Skeletal muscle satellite cell (primary cell): Measurements from ENCODE around the gene TSPAN7. TPM values are rescaled to one million over a fixed set of nuclear protein-coding genes. Genes with fewer than 3 reads are reported as not detected.

ENCODE experiments used
- H3K27me3 ChIP-seq: 2 replicates; pipeline ENCODE4 v1.7.0; 2013; ENCODE audit warnings: low read length; ENCODE audit not compliant: control insufficient read depth, insufficient read depth
- H3K36me3 ChIP-seq: 2 replicates; pipeline ENCODE4 v1.7.0; 2013; ENCODE audit warnings: mild to moderate bottlenecking, control low read depth, low read length; ENCODE audit not compliant: insufficient read depth
- H3K4me1 ChIP-seq: 2 replicates; pipeline ENCODE4 v1.7.0; 2013; ENCODE audit warnings: low read length; ENCODE audit not compliant: control insufficient read depth, insufficient read depth
- H3K4me2 ChIP-seq: 2 replicates; pipeline ENCODE4 v1.7.0; 2013; ENCODE audit warnings: mild to moderate bottlenecking, low read length
- H3K4me3 ChIP-seq: 2 replicates; pipeline ENCODE4 v1.7.0; 2013; ENCODE audit warnings: low read length
- H3K9ac ChIP-seq: 2 replicates; pipeline ENCODE4 v1.7.0; 2013; ENCODE audit warnings: mild to moderate bottlenecking, low read depth, low read length, moderate library complexity
- H3K9me3 ChIP-seq: replicated peaks from 2 replicates; pipeline ENCODE4 v1.7.0; 2013; ENCODE audit warnings: mild to moderate bottlenecking, control low read depth, low read length
- total RNA-seq: library from RNA; depleted of rRNA; stranded (reverse); fragments of >200 nt; gene quantifications from 2 replicates; pipeline ENCODE4 v1.2.3, GENCODE V29; 2012; rRNA removed

Gene TSPAN7, protein sequence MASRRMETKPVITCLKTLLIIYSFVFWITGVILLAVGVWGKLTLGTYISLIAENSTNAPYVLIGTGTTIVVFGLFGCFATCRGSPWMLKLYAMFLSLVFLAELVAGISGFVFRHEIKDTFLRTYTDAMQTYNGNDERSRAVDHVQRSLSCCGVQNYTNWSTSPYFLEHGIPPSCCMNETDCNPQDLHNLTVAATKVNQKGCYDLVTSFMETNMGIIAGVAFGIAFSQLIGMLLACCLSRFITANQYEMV
- 1.1 TPM in 1 of 2 replicates, not detected in the other for total RNA-seq

DNA sequence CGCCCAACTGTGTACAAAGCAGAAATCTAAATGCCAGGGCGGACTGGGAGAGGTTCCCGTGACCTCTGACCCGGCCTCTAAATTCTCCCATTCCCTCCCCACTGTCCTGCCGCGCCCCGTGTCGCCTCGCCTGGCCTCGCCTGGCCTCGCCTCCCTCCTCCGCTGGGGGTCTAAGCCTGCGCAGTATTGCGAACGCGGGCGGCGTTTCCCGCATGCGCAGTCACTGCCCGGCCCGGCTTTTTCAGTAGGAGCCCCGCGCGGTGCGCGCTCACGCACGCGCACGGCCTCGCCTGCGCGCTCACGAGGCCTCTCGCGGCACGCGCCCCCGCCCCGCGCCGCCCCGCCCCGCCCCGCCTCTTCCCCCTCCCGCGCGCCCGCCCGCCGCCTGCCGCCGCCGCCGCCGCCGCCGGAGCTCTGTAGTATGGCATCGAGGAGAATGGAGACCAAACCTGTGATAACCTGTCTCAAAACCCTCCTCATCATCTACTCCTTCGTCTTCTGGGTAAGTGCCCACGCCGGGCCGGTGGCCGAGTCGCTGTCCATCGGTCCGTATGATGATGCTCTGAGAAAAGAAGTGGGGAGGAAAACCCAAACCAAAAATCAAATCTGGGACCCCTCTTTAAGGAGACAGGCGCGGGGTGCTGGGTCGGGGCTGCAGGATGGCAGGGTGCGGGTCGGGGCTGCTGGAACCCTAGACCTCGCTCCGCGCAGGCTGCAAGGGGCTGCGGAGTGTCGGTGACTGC, at the start of gene TSPAN7:
Gene TSPAN7, plus strand, starts transcription at position 417 of the 743 bp plus-strand sequence. Its CDS starts 5 bp downstream, at position 422.
- H3K4me3 ChIP-seq: peak within 1 kb of the TSS; percentile 71
- no peaks in the 10 kb centered on the region for H3K36me3 ChIP-seq
- no peaks in the 10 kb centered on the region for H3K9me3 ChIP-seq
- H3K4me1 ChIP-seq: peaks cover 4% of the 10 kb centered on the region
- no peaks in the 10 kb centered on the region for H3K27me3 ChIP-seq
- H3K4me2 ChIP-seq: peak within 1 kb of the TSS; percentile 94
- H3K9ac ChIP-seq: peak within 1 kb of the TSS; percentile 66

GRCh38 chrX:38513112-38513742, 48.1 kb upstream of the TSPAN7 start:
- H3K36me3 ChIP-seq: no peaks in the 10 kb centered on the region
- H3K4me2 ChIP-seq: no peak overlapping the region
- H3K4me1 ChIP-seq: no peaks in the 10 kb centered on the region
- H3K9ac ChIP-seq: no peak overlapping the region
- H3K9me3 ChIP-seq: no peaks in the 10 kb centered on the region
- no peak overlapping the region for H3K4me3 ChIP-seq
- no peaks in the 10 kb centered on the region for H3K27me3 ChIP-seq

GRCh38 chrX:38514016-38514854, 47.1 kb upstream of the TSPAN7 start:
- Histone ChIP-seq H3K9ac (no peak overlapping the region), H3K4me3 (no peak overlapping the region), H3K9me3 (no peaks in the 10 kb centered on the region), H3K4me2 (no peak overlapping the region), H3K27me3 (no peaks in the 10 kb centered on the region), H3K36me3 (no peaks in the 10 kb centered on the region), H3K4me1 (no peaks in the 10 kb centered on the region)

- Histone ChIP-seq H3K36me3 (no peaks in the 10 kb centered on the region), H3K4me2 (no peak overlapping the region), H3K9me3 (no peaks in the 10 kb centered on the region), H3K4me1 (no peaks in the 10 kb centered on the region), H3K4me3 (no peak overlapping the region), H3K9ac (no peak overlapping the region), H3K27me3 (no peaks in the 10 kb centered on the region)
Measured at GRCh38 chrX:38515291-38515690, 46.1 kb upstream of the TSPAN7 start.

GRCh38 chrX:38516196-38516774, 45.1 kb upstream of the TSPAN7 start:
- H3K4me1 ChIP-seq: no peaks in the 10 kb centered on the region
- H3K4me3 ChIP-seq: no peak overlapping the region
- H3K36me3 ChIP-seq: no peaks in the 10 kb centered on the region
- H3K27me3 ChIP-seq: no peaks in the 10 kb centered on the region
- no peaks in the 10 kb centered on the region for H3K9me3 ChIP-seq
- H3K4me2 ChIP-seq: no peak overlapping the region
- H3K9ac ChIP-seq: no peak overlapping the region

DNA sequence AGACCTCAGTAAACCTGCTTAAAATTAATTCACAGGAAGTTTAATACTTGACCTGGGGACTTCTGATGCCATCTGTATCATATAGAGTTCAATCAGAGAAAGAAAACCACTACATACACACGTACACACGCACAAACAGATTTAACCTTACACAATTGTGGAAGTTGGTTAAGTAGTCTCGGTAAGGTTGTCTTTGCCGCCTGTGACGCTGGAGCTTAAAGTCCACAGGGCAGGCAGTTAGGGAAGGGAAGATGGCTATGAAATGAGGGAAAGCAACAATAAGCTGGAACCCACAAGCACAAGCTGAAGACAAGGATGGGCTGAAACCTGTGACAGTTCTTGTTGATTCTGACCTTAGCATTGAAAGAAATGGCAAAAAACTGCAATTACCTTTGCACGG, 41.7 kb upstream of the TSPAN7 start:
- Histone ChIP-seq H3K4me3 (no peak overlapping the region), H3K27me3 (no peaks in the 10 kb centered on the region), H3K9me3 (no peaks in the 10 kb centered on the region), H3K9ac (no peak overlapping the region), H3K4me2 (no peak overlapping the region), H3K36me3 (no peaks in the 10 kb centered on the region), H3K4me1 (no peaks in the 10 kb centered on the region)

- Histone ChIP-seq H3K36me3 (no peaks in the 10 kb centered on the region), H3K27me3 (peaks cover 5% of the 10 kb centered on the region), H3K9me3 (no peaks in the 10 kb centered on the region), H3K4me3 (no peak overlapping the region), H3K4me2 (no peak overlapping the region), H3K9ac (no peak overlapping the region), H3K4me1 (no peaks in the 10 kb centered on the region)
Measured at GRCh38 chrX:38538134-38538533, 23.2 kb upstream of the TSPAN7 start.

GRCh38 chrX:38539748-38540147, 21.6 kb upstream of the TSPAN7 start:
- Histone ChIP-seq H3K4me1 (no peaks in the 10 kb centered on the region), H3K9ac (no peak overlapping the region), H3K4me3 (no peak overlapping the region), H3K4me2 (no peak overlapping the region), H3K9me3 (no peaks in the 10 kb centered on the region), H3K36me3 (no peaks in the 10 kb centered on the region), H3K27me3 (peaks cover 5% of the 10 kb centered on the region)

DNA sequence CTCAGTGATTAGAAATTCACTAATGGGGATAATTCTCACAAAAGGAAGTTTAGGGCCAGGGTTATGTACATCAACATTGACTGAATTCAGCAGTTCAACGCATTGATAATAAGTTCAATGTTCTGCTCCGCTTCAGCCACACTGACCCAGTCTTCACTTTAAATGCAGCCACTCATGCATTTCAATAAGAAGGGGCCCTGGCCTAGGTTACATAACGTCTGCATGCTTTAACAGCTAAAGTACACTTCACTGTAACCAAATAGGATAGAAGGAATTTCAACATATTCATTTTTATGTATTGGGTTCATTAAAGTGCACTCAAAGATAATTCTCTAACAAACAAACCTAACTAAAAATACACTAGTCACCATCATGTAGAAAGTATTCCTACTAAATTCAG, 12.8 kb upstream of the TSPAN7 start:
- no peaks in the 10 kb centered on the region for H3K9me3 ChIP-seq
- H3K4me1 ChIP-seq: no peaks in the 10 kb centered on the region
- no peaks in the 10 kb centered on the region for H3K36me3 ChIP-seq
- H3K9ac ChIP-seq: no peak overlapping the region
- peaks cover 2% of the 10 kb centered on the region for H3K27me3 ChIP-seq
- H3K4me2 ChIP-seq: no peak overlapping the region
- H3K4me3 ChIP-seq: no peak overlapping the region

DNA sequence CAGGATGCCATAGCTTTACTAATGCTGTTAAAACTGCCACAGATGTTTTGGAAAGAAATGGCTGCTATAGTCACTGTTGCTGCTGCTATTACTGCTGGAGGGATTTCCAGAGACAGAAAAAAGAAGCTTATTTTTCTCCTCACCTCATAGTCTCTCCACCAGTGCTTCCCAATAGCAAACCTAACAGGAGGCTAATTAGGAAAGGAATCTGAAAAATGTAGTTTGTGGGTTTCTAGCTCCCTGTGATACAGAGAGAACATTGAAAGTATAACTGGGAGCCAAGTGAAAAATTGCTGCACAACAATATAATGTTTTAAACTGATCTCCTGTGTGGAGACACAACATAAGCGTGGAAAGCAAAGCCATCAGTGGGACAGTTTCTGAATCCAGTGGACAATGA, 8.6 kb upstream of the TSPAN7 start:
- H3K9me3 ChIP-seq: no peaks in the 10 kb centered on the region
- no peak overlapping the region for H3K4me3 ChIP-seq
- no peak overlapping the region for H3K9ac ChIP-seq
- no peaks in the 10 kb centered on the region for H3K36me3 ChIP-seq
- peaks cover 2% of the 10 kb centered on the region for H3K27me3 ChIP-seq
- no peak overlapping the region for H3K4me2 ChIP-seq
- no peaks in the 10 kb centered on the region for H3K4me1 ChIP-seq

DNA sequence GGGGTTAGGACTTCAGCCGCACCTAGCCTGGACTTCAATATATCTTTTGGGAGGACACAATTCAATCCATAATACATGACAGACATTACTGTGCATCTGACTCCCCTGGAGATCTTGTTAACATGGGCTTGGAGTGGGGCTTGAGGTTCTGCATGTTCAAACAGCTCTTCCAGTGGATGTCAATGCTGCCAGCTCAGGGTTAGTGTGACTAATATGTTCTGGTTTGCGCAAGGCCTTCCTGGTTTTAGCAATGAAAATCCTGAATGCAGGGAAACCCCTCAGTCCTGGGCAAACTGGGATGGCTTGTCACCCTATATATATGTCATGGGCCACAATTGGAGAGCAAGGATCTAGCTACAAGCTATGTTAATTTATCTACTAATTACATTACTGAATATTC, 2.7 kb upstream of the TSPAN7 start:
- no peak overlapping the region for H3K4me2 ChIP-seq
- H3K4me3 ChIP-seq: no peak overlapping the region
- no peaks in the 10 kb centered on the region for H3K9me3 ChIP-seq
- H3K27me3 ChIP-seq: no peaks in the 10 kb centered on the region
- no peak overlapping the region for H3K9ac ChIP-seq
- H3K36me3 ChIP-seq: no peaks in the 10 kb centered on the region
- H3K4me1 ChIP-seq: peaks cover 4% of the 10 kb centered on the region
